HG03066 (cell line): ENCODE data around the gene BCAS1.

Source experiments
- ATAC-seq: cut with Tn5 transposase; IDR thresholded peaks from one replicate; pipeline ENCODE4 v1.9.1; 2021; ENCODE audit warnings: low read depth; ENCODE audit not compliant: unreplicated experiment

BCAS1 gene

GRCh38 chr20:53970232-53970631, 100.2 kb downstream of the BCAS1 start:
- ATAC-seq: no peak

GRCh38 chr20:53967527-53967926, 102.9 kb downstream of the BCAS1 start:
- ATAC-seq: no peak

- no peak for ATAC-seq
Observed at GRCh38 chr20:53966774-53967398, 103.5 kb downstream of the BCAS1 start.

- ATAC-seq: no peak
Observed at GRCh38 chr20:53964501-53965253, 105.7 kb downstream of the BCAS1 start.

GRCh38 chr20:53964067-53964466, 106.3 kb downstream of the BCAS1 start:
- no peak for ATAC-seq

GRCh38 chr20:53963635-53964034, 106.8 kb downstream of the BCAS1 start:
- ATAC-seq: no peak

- ATAC-seq: no peak
Observed at GRCh38 chr20:53962388-53962787, 108.0 kb downstream of the BCAS1 start.

GRCh38 chr20:53961527-53961926, 108.9 kb downstream of the BCAS1 start:
- no peak for ATAC-seq

- ATAC-seq: no peak
Observed at GRCh38 chr20:53960579-53961272, 109.7 kb downstream of the BCAS1 start.

GRCh38 chr20:53959911-53960578, 110.3 kb downstream of the BCAS1 start:
- no peak for ATAC-seq

- no peak for ATAC-seq
Observed at GRCh38 chr20:53958260-53958659, 112.1 kb downstream of the BCAS1 start.

- ATAC-seq: no peak
Observed at GRCh38 chr20:53957451-53958172, 112.8 kb downstream of the BCAS1 start.

GRCh38 chr20:53956013-53956715, 114.2 kb downstream of the BCAS1 start:
- ATAC-seq: no peak

- no peak for ATAC-seq
Observed at GRCh38 chr20:53954723-53955658, 115.4 kb downstream of the BCAS1 start.

GRCh38 chr20:53952528-53953096, 117.8 kb downstream of the BCAS1 start:
- ATAC-seq: no peak

GRCh38 chr20:53950578-53950977, 119.8 kb downstream of the BCAS1 start:
- ATAC-seq: no peak

GRCh38 chr20:53950031-53950430, 120.4 kb downstream of the BCAS1 start:
- no peak for ATAC-seq

GRCh38 chr20:53949319-53949839, 121.0 kb downstream of the BCAS1 start:
- ATAC-seq: peak; percentile 84
